ENCODE results near the gene PCP4L1.
"Not testable (repeated sequence)": the region's sequence is repeated elsewhere in the genome, so short reads cannot be mapped to it uniquely, and the experiment has no call there.

The PCP4L1 gene

DNA sequence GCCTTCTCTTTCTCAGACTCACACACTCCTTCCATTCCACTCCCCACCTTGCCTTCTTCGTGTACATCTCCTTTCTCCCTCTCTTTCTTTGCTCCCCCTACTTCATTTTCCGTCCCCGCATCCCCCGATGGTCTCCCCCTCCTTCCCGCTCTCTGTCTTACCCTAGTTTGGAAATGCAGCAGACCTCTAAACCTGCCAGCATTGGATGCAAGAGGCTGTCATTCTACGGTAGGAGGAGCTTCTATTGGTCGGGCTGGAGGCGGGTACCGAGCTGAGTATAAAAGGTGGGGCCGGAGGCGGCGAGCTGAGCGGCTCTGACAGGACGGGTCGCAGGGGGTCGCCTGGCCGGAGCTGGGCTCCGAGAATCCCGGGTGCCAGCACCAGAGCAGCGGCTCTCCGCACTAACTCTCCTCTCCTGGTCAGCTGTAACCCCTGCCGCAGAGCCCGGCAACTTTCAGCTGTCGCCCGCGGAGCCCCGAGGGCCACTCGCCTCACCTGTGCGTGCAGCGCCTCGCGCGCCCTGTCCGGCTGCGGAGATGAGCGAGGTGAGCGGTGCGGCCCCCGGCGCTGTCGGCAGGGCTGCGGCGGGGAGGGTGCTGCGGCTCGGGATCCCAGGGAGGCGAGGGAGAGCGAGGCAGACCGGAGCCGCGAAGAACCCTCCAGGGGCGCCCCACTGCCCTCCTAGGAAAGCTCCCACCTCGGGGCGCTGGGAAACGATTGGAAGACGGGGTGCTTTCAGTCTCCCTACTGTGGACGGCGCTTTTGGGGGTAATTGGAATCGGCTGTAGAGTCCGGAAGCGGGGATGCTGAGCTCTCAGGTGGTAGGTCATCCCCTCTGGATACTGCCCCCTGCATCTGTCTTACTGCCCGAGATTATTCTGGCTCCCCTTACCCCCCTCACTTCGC is at the start of gene PCP4L1:
TSS of gene PCP4L1 (plus strand) at position 307 of the 906 bp plus-strand sequence. CDS start at position 537, 230 bp downstream.
- FAIRE-seq: no peak

DNA sequence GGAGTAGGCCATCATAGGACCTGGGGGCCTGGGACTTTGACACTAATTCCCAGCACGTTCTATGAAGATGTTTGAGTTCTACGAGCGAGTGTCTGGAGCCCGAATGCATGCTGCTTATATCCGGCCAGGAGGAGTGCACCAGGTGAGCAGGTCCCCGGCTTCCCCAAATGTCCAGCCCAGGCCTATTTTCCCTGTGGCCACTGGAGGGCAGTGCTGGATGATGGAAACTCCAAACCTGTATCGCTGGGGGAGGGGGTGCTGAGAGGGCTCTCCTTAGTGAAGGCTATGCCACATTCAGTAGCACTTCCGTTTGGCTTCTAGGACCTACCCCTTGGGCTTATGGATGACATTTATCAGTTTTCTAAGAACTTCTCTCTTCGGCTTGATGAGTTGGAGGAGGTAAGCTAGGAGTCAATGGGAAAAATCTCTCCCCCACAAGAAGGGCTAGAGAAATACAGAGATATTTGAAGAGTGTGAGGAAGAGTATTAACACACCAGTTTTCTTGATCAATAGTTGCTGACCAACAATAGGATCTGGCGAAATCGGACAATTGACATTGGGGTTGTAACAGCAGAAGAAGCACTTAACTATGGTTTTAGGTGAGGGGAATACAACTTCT is 48.6 kb upstream of the PCP4L1 start:
- FAIRE-seq: no peak

DNA sequence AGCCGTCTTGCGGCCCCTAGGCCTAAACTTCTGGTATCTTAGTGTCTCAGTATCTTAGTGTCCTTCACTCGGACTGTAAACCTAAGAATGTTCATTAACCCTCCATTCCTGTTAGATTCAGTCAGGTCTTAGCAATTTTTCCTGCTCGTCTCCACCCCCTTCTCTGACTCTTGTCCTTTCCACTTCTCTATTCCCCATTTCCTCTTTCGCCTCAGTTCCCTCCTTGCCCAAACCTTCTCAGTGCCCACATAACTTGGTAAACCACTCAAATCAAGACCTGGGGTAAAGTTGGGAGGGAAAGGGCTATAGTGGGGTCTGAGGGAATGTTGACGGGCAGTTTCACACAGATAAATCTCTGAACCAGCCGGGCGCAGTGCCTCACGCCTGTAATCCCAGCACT is 44.2 kb upstream of the PCP4L1 start:
- no peak for FAIRE-seq

DNA sequence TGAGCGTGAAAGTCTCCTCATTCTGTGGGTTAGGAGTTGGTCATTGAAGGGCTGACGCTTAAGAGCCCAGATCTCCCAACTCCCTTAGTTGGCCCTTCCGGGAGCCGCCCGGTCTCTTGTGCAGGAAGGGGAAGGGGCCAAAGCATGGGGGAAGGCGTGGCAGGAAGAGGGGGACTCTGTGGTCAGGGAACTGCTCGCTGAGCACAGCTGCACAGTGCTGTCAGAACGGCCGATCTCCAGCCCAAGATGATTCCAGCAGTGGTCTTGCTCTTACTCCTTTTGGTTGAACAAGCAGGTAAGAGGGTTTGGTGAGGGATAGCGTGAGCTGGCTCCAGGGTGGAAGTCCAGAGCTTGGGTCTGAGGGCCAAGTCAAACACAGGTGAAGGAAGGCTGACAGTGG is 43.5 kb upstream of the PCP4L1 start, which contains the start of gene FCER1G:
TSS of gene FCER1G (plus strand) at position 220 of the 400 bp plus-strand sequence. CDS start at position 247, 27 bp downstream.
- FAIRE-seq: no peak

DNA sequence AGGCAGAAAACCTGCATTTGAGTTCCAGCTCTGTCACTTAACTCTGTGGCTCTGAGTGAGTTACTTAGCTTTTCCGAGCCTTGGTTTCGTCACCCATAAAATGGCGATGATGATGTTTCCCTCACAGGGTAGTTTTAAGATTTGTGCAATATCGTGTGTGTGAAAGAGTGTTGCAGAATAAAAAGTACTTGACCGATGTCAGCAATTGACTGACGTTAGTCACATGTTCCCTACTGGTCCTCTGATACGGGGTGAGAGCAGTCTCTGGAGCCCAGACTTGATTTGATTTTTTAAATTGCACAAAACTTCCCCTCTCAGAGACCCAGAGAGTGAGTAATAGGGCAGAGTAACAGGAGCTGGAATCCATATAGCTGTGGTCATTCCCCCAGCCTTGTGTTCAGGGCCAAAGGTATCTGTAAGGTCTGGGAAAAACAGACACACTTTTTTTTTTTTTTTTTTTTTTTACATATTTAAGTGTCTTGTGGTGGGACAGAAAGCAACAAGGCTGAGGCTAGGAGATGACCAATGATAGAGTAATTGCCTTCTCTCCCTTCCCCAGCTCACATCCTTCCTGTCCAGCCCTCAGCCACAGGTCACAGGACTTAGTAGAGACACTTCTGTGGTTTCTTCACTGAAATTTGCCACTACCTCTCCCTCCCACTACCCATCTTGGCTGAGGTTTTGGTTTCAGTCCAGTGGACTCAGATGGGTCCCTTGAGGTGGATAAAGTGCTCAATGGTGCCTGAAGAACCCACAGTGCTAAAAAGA is 41.4 kb upstream of the PCP4L1 start:
- FAIRE-seq: no peak

DNA sequence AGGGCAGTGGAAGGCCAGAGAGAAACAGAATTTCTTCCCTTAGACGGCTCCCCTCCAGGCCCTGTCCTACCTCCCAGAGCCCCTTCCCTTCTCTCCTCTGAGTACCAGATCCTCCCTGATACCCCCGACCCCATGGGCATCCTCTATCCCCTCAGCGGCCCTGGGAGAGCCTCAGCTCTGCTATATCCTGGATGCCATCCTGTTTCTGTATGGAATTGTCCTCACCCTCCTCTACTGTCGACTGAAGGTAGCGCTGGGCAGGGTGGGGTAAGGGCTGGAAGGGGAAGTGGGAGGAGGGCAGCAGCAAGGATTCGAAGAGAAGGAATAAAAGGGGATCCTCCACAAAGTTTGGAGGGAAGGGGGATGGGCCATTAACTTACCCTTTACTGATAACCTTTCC is 40.7 kb upstream of the PCP4L1 start:
- FAIRE-seq: no peak

DNA sequence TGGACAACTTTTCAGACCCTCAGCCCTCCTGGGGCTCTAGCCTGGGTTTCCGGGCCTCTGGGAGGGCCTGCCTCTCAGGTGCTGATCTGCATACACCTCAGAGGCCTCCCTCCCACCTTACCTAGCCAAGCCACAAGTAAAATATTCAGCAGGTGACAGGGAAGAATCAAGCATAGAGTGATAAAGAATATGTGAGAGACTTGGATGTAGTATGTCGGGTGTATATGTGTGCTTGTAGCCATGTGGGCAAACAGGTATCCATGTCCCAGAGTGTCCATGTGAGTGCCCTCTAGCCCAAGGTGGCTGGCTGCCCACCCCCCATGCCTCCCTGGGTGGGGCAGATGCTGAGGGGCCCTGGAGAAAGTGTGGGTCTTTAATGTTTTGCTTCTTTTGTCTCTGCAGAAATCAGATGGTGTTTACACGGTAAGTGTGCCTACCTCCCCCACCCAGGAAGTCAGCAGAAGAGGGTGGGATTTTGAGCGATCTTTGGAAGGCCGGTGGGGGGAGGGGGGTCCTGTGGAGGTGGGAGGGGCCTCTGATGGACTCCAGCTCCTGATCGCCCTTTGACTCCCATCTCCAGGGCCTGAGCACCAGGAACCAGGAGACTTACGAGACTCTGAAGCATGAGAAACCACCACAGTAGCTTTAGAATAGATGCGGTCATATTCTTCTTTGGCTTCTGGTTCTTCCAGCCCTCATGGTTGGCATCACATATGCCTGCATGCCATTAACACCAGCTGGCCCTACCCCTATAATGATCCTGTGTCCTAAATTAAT is 40.1 kb upstream of the PCP4L1 start:
- no peak for FAIRE-seq

DNA sequence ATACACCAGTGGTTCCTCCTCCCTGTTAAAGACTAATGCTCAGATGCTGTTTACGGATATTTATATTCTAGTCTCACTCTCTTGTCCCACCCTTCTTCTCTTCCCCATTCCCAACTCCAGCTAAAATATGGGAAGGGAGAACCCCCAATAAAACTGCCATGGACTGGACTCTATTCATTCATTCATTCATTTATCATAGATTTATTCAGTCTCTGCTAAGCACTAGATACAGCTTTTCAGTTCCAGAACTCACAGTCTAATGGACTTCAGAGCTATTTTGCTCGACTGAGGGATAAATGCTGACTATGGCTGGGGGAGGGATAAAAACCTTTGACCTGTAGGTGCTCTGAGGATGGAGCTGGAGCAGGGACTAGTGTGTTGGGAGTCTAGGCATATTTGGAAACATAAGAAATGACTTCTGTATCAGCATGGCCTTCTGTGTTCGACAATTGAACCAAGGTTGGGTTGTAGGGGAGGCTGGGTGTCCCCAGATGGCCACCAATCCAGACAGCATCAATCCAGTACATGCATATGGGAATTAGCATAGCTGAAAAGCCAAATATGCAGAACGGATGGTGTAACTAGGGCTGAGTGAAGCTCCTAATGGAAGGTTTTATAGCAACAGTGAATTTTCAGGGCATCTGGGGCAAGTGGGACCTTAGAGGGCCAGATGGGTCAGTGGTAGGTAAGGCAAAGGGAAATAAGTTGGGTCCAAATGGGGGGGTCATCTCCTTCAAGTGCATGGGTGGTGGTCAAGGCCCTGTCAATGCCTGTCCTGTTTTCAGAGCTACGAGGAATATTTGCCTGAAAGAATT is 39.3 kb upstream of the PCP4L1 start:
- no peak for FAIRE-seq

DNA sequence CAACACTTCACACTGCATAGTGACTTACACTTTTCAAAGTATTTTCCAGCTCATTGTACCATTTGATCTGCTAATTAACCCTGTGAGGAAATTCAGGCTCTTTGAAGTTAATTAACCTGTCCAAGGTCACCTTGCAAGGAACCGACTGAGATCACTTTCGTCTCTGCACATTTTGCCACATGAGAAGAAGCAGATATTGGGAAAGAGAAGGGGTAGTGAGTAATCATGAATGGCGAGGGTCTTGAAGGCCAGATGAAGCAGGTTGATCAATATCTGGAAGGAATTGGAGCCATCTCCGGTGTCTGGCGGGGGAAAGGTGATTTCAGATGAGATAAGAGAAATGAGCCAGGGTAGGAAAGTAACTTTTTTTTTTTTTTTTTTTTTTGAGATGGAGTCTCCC is 38.5 kb upstream of the PCP4L1 start:
- no peak for FAIRE-seq

DNA sequence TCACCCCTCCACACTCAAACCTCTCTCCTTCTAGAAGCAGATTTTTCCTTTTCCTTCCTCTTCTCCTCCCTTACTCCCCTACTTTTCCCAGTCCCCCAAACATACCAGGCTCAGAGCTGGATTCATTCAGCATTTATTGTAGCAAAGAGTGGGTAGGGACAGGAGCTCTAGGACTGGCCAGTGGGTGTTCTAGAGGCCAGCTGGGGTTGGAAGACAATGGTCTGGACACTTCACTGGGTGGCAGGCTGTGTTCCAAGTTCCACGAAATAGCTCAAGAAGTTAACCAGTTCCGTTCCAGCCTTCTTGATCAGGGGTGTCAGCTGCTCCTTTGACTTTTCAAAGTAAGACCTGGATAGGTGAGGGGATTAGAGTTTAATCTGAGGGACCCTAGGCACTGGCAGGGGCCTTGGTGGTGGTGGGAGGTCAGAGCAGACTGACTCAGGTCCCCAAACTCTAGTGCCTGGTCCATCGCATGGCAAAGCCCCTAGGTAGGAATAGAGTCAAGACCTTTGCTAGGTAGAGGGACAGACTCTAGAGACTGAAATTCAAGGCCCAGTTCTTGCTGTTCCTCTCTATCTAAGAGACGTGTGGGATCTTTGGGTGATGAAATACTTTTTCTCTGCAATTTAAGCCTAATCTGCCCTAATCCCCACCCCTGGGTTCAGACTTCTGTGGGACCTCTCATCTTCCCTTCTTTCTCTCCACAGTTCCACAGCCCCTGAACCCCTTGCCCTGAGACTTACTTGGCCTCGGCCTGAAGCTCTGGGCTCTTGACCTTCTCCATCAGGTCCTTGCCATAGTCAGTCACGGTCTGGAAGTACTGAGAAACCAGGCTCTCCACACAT is 36.1 kb upstream of the PCP4L1 start:
- no peak for FAIRE-seq

DNA sequence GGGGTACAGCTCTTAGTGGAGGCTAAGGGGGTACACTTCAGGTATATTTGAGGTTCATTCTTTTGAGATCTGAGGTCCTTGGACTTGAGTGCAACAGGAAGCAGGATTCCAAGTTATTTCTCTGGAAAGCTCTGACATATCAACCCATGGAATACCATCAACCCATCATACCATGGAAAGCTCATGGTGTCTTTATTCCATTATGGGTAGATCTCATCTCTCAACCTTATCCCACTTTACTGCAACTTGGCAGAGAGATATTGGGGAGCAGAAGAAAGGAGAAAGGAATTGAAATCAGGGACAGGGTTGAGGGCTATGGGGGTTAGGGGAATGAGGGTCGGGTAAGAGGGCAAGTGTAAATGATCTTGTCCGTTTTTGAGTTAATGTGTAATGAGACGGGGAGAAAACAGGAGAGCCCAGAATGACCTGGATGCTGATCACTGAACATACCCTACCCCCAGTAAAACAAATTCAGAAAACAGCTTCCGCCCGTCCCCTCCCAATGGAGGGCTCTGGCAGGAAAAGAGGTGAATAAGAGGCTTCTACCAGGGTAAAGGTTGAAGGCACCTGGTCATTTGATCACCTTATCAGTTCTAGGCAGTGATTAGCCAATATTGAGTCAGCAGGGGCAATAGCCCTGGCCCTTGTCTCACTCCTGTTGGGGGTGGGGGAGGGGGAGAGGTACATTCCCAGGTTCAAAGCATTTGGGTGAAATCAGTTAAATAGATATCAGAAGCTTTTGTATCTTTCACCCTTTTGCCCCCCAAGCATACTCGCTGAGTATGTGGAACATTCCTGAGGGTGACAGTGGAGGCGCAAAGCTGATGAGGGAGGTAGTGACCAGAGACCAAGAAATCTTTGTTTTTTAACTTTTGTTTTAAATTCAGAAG is 34.5 kb upstream of the PCP4L1 start:
- FAIRE-seq: no peak

DNA sequence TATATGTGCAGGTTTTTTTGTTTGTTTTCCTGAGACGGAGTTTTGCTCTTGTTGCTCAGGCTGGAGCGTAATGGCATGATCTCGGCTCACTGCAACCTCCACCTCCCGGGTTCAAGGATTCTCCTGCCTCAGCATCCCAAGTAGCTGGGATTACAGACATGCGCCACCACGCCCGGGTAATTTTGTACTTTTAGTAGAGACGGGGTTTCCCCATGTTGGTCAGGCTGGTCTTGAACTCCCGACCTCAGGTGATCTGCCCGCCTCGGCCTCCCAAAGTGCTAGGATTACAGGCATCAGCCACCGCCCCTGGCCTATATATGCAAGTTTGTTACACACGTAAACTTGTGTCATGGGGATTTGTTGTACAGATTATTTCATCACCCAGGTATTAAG is 33.9 kb upstream of the PCP4L1 start:
- FAIRE-seq: not testable (repeated sequence)

DNA sequence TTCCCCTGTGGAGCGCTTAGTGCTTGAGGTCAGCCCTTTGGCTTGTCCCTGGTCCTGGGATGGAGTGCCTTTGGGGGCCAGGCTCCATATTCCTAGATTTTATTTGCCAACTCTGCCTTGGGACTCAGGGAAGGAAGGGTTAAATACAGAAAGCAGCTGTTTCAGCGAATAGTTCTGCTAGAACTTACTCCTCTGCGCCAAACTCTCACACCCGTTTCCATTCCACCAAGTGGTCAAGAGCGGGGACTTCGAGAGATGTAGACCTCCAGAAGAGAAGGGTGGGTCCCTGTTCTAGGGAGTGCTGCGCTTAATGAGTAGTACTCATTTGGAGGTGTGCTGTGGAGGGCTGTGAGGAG is 33.4 kb upstream of the PCP4L1 start:
- no peak for FAIRE-seq

DNA sequence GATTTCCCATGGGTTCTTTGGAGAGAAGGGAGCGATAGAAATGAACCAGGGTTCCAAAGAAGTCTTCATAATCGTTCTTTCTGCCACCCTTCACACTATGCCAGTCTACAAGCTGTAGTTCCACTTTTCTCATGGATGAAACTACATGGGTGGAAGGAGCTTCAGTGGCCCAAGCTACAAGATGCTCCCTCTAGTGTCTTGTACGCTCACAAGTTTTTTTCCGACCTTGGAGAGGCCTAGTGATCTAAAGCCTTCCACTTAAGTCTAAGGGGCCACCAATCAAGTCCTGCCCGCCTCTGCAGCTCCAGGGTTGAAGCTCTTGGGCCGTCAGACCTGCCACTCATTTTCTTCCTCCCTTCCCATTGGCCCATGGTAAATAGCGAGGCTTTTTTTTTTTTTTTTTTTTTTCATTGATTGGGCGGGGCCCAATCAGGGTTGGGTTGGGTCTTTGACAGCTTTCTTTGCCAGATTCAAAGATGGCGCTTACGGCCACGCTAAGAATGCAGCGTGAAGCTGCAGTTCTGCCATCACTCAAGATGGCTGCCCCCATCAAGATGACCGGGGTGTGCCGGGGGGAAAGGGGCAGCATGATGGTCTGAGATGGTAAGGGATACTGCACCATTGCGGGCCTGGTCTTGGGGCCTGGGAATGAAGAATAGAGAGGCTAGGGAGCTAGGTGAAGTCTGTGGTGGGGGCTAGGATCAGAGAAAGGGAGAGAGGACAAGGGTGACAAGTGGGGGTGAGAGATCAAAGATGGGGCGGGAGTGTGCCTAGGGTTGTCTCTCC is 32.8 kb upstream of the PCP4L1 start, which contains the start of gene TOMM40L:
TSS of gene TOMM40L (plus strand) at position 527 of the 786 bp plus-strand sequence. CDS start 430 bp downstream, outside the sequence.
- peak; percentile 99 for FAIRE-seq

DNA sequence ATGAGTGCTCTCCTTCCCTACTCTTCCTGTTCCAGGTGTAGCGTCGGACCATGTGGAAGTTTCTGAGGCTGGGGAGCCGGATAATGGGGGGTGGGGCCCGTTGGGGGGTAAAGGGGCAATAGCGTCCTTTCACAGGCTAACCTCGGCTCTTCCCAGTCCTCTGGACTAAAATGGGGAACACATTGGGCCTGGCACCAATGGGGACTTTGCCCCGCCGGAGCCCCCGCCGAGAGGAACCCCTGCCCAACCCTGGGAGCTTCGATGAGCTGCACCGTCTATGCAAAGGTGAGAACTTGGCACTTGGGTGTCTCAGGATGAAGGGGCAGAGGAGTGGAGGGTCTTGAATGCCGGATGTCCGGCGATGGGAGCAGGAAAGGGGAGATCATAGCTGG is 32.2 kb upstream of the PCP4L1 start:
- FAIRE-seq: no peak

DNA sequence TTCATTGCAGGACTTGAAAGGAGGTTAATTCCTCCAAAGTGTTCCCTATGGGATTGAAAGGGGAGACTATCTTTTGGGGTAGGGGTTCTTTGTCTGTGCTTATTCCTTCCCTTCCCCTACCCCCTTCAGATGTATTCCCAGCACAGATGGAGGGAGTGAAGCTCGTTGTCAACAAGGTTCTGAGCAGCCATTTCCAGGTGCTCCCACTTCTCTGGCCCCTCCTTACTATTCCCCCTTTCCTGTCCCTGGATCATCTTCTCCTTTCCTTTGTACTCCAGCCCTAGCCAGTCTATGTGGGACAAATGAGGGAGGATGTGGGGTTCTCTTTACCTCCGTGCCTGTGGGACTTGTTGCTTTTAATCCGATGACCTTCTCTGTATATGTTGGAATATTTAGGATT is 31.8 kb upstream of the PCP4L1 start:
- FAIRE-seq: no peak

DNA sequence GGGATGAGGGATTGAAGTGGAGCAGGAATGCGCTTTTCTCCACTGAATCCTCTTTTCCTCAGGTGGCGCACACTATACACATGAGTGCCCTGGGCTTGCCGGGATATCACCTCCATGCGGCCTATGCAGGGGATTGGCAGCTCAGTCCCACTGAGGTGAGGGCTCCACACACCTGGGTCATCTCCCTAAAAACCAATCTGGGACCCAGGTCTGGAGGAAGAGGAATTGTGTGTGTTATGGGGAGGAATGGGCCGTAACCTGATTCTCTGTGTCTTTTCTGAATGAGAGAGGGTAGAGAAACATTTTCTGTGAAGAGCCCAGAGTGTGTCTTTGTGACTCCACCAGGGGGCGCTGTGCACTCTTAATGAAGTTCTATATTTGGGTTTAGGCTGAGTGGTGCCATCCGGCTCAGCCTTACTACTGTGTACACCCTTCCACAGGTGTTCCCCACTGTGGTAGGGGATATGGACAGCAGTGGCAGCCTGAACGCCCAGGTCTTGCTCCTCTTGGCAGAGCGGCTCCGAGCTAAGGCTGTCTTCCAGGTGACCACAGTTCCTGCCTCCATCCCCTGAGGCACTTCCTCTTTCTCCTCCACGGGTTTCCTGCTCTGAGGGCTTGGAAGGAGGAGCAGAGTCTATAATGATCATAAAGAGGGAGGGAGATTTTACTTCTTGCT is 31.2 kb upstream of the PCP4L1 start:
- peak; percentile 37 for FAIRE-seq

DNA sequence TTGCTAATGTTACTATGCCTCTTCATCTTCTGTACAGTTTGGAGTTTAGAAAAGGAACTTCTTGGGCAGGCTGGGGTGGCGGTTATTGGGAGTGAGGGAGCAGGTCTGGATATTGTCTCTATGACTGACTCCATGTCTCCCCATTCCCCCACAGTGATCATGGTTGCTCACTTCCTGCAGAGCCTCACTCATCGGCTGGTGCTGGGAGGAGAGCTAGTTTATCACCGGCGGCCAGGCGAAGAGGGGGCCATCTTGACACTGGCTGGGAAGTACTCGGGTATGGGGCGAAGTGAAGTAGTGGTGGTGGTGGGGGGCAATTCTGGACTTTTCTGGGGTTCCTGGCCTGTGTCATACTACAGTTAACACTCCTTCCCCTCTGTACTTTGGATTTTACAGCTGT is 30.5 kb upstream of the PCP4L1 start:
- FAIRE-seq: no peak
